Gastroesophageal sphincter (tissue), 4 donors: Measurements from ENCODE around the gene KRTAP16-1. TPM values are rescaled to one million over a fixed set of nuclear protein-coding genes. Genes with fewer than 3 reads are reported as not detected.
"Not testable (repeated sequence)": the region's sequence is repeated elsewhere in the genome, so short reads cannot be mapped to it uniquely, and the experiment has no call there.

ENCODE experiments used
- ATAC-seq: fragments of 150-250 bp; one replicate; pipeline ENCODE4 v1.9.1; 2016; ENCODE audit warnings: mild to moderate bottlenecking, moderate library complexity
- H3K27ac ChIP-seq, 4 donors: fragments of 200-600 bp; sonication (generic) in 3 of 4; 1 replicate in 3 of 4; 2 replicates in 1 of 4; pipeline ENCODE4 v1.5.1; 2016 to 2019
- H3K27me3 ChIP-seq: fragments of 200-600 bp; sonication (generic); one replicate; pipeline ENCODE4 v1.5.1; 2019
- H3K36me3 ChIP-seq, 2 donors: fragments of 200-600 bp; sonication (generic); one replicate each; pipeline ENCODE4 v1.5.1; 2019; ENCODE audit warnings: control low read depth in 1 of 2
- H3K4me1 ChIP-seq, 3 donors: fragments of 200-600 bp; sonication (generic); 1 replicate in 2 of 3; 2 replicates in 1 of 3; pipeline ENCODE4 v1.5.1; 2016 to 2019; ENCODE audit warnings: control low read depth in 2 of 3
- H3K4me3 ChIP-seq, 2 donors: fragments of 200-600 bp; sonication (generic); one replicate each; pipeline ENCODE4 v1.5.1; 2019; ENCODE audit warnings: mild to moderate bottlenecking in 1 of 2, moderate library complexity in 1 of 2
- H3K9me3 ChIP-seq, 3 donors: fragments of 200-600 bp; sonication (generic); one replicate each; pipeline ENCODE4 v1.5.1; 2017 to 2019; ENCODE audit warnings: control low read depth in 2 of 3
- CTCF ChIP-seq, 4 experiments: fragments of 200-600 bp in 2 of 4; fragments of 450-650 bp in 2 of 4; sonication (generic) in 1 of 4; IDR thresholded peaks; one replicate each; pipeline ENCODE4 v1.5.1; 2017 to 2019; ENCODE audit warnings: antibody characterized with exemption in 4 of 4, mild to moderate bottlenecking in 2 of 4, moderate library complexity in 2 of 4
- EP300 ChIP-seq: sonication (generic); formaldehyde crosslinking; IDR thresholded peaks from one replicate; pipeline ENCODE4 v1.6.1; 2017; ENCODE audit warnings: antibody characterized with exemption, mild to moderate bottlenecking
- POLR2A ChIP-seq, 2 donors: fragments of 450-650 bp; IDR thresholded peaks; one replicate each; pipeline ENCODE4 v1.6.1; 2017; ENCODE audit warnings: antibody characterized with exemption in 2 of 2, mild to moderate bottlenecking in 2 of 2, moderate library complexity in 1 of 2
- POLR2AphosphoS5 ChIP-seq: sonication (generic); formaldehyde crosslinking; IDR thresholded peaks from one replicate; pipeline ENCODE4 v1.6.1; 2017; ENCODE audit warnings: antibody characterized with exemption
- WGBS, 2 donors: methylation state at CpG; one replicate each; pipeline ENCODE4 v1.1.5; 2018; ENCODE audit warnings: low coverage in 1 of 2; 5-methylcytosine and 5-hydroxymethylcytosine counted together
- total RNA-seq, 4 donors: library from RNA; depleted of rRNA; stranded (reverse); fragments of >200 nt; gene quantifications; one replicate each; pipeline ENCODE4 v1.1.0, GENCODE V29; 2016

The KRTAP16-1 gene
- total RNA-seq, 4 donors from 2014 or later: not detected

GRCh38 chr17:41271858-41272257 lies 37.3 kb downstream of the KRTAP16-1 start:
- WGBS, 2 donors: no CpG with 5 or more reads among the region's 1 CpG
- H3K27me3 ChIP-seq: peaks cover 5% of the 10 kb centered on the region
- H3K27ac ChIP-seq: no peak overlapping the region
- H3K4me3 ChIP-seq: no peak overlapping the region
- TF ChIP-seq CTCF (IDR thresholded peaks at IDR 0.05): no peak
- no peak for TF ChIP-seq POLR2A (IDR thresholded peaks at IDR 0.05)
- no peak for TF ChIP-seq EP300
- TF ChIP-seq POLR2AphosphoS5: no peak
- no peaks in the 10 kb centered on the region for H3K9me3 ChIP-seq
- H3K36me3 ChIP-seq: no peaks in the 10 kb centered on the region
- ATAC-seq: no peak
- H3K4me1 ChIP-seq: no peaks in the 10 kb centered on the region

- not testable (repeated sequence) for ATAC-seq, H3K36me3 ChIP-seq, H3K9me3 ChIP-seq, H3K4me1 ChIP-seq, H3K27me3 ChIP-seq, H3K27ac ChIP-seq, H3K4me3 ChIP-seq
- WGBS, 2 donors: no CpG with 5 or more reads among the region's 1 CpG
Measured at GRCh38 chr17:41271323-41271722, 37.8 kb downstream of the KRTAP16-1 start.

GRCh38 chr17:41267711-41268110 lies 41.4 kb downstream of the KRTAP16-1 start:
- Histone ChIP-seq H3K4me3 (no peak overlapping the region), H3K9me3 (no peaks in the 10 kb centered on the region), H3K36me3 (no peaks in the 10 kb centered on the region), H3K27me3 (peaks cover 10% of the 10 kb centered on the region), H3K4me1 (no peaks in the 10 kb centered on the region), H3K27ac (no peak overlapping the region)
- 80% methylated on average over 1 of the region's 3 CpGs; no CpG with 5 or more reads in 1 of the 2 donors for WGBS, 2 donors
- no peak for TF ChIP-seq CTCF (IDR thresholded peaks at IDR 0.05)
- TF ChIP-seq POLR2A (IDR thresholded peaks at IDR 0.05): no peak
- ATAC-seq: no peak

GRCh38 chr17:41265078-41265477 lies 44.0 kb downstream of the KRTAP16-1 start, which contains the start of gene KRTAP9-6:
Gene KRTAP9-6, plus strand, starts transcription at chr17:41265378. Its CDS starts 0 bp downstream, at chr17:41265378.
- no peak for TF ChIP-seq EP300
- TF ChIP-seq POLR2AphosphoS5: no peak
- no peak for TF ChIP-seq POLR2A (IDR thresholded peaks at IDR 0.05)
- TF ChIP-seq CTCF (IDR thresholded peaks at IDR 0.05): no peak
- Histone ChIP-seq H3K36me3 (no peaks in the 10 kb centered on the region), H3K27ac (no peak within 1 kb of the TSS), H3K27me3 (peaks cover 10% of the 10 kb centered on the region), H3K9me3 (no peaks in the 10 kb centered on the region), H3K4me3 (no peak within 1 kb of the TSS), H3K4me1 (no peaks in the 10 kb centered on the region)
- no peak for ATAC-seq
- 38 to 70% methylated on average over 2 of the region's 2 CpGs for WGBS, 2 donors

- no peak for ATAC-seq
- no peaks in the 10 kb centered on the region for H3K36me3 ChIP-seq
- peaks cover 10% of the 10 kb centered on the region for H3K27me3 ChIP-seq
- H3K4me3 ChIP-seq: no peak overlapping the region
- H3K9me3 ChIP-seq: no peaks in the 10 kb centered on the region
- no peaks in the 10 kb centered on the region for H3K4me1 ChIP-seq
- no peak for TF ChIP-seq EP300
- WGBS, 2 donors: 81 to 88% methylated on average over 1 to 3 of the region's 3 CpGs
- H3K27ac ChIP-seq: no peak overlapping the region
Measured at GRCh38 chr17:41264599-41264998, 44.5 kb downstream of the KRTAP16-1 start.

GRCh38 chr17:41263212-41263611 lies 45.9 kb downstream of the KRTAP16-1 start:
- Histone ChIP-seq H3K27ac (no peak overlapping the region), H3K27me3 (peaks cover 21% of the 10 kb centered on the region), H3K9me3 (no peaks in the 10 kb centered on the region), H3K4me1 (no peaks in the 10 kb centered on the region), H3K36me3 (no peaks in the 10 kb centered on the region), H3K4me3 (no peak overlapping the region)
- no peak for ATAC-seq
- 54 to 58% methylated on average over 2 of the region's 2 CpGs for WGBS, 2 donors
- TF ChIP-seq EP300 (no peak), CTCF (IDR thresholded peaks at IDR 0.05) (no peak), POLR2A (IDR thresholded peaks at IDR 0.05) (no peak), POLR2AphosphoS5 (no peak)
